Activated CD8-positive, alpha-beta memory T cell treated with anti-CD3 and anti-CD28 coated beads, Interleukin-2, amount 50 U/mL, for 24 hours (primary cell): ENCODE data around the gene FBXO21.
A peak's percentile ranks its signal among the peaks of the same experiment; 100 is the strongest.

ENCODE experiments used
- DNase-seq: peaks from one replicate; pipeline ENCODE4 v3.0.0-alpha.2; 2020; ENCODE audit errors: extremely low read depth

Gene FBXO21

GRCh38 chr12:117140397-117141096 is 49.7 kb downstream of the FBXO21 start:
- DNase-seq = no peak

- no peak for DNase-seq
Measured at GRCh38 chr12:117139025-117139717, 51.1 kb downstream of the FBXO21 start.

GRCh38 chr12:117134721-117135120 is 55.5 kb downstream of the FBXO21 start:
- no peak for DNase-seq

GRCh38 chr12:117134059-117134458 is 56.2 kb downstream of the FBXO21 start:
- DNase-seq = peak; percentile 27

- DNase-seq = no peak
Measured at GRCh38 chr12:117130801-117131200, 59.5 kb downstream of the FBXO21 start.

GRCh38 chr12:117129391-117129790 is 60.9 kb downstream of the FBXO21 start:
- DNase-seq = no peak

GRCh38 chr12:117127933-117128823 is 62.1 kb downstream of the FBXO21 start:
- no peak for DNase-seq

- no peak for DNase-seq
Measured at GRCh38 chr12:117126335-117126734, 63.9 kb downstream of the FBXO21 start.

- no peak for DNase-seq
Measured at GRCh38 chr12:117125767-117126166, 64.5 kb downstream of the FBXO21 start.

GRCh38 chr12:117125272-117125613 is 65.0 kb downstream of the FBXO21 start:
- no peak for DNase-seq

GRCh38 chr12:117124421-117125271 is 65.6 kb downstream of the FBXO21 start:
- DNase-seq = no peak

GRCh38 chr12:117121441-117121840 is 68.8 kb downstream of the FBXO21 start:
- no peak for DNase-seq

- DNase-seq = no peak
Measured at GRCh38 chr12:117120787-117121186, 69.5 kb downstream of the FBXO21 start.

- DNase-seq = no peak
Measured at GRCh38 chr12:117119592-117120198, 70.6 kb downstream of the FBXO21 start.

GRCh38 chr12:117118838-117119591 is 71.3 kb downstream of the FBXO21 start:
- DNase-seq = no peak

- no peak for DNase-seq
Measured at GRCh38 chr12:117114784-117115183, 75.5 kb downstream of the FBXO21 start.

- DNase-seq = no peak
Measured at GRCh38 chr12:117113231-117113630, 77.0 kb downstream of the FBXO21 start.

- DNase-seq = no peak
Measured at GRCh38 chr12:117111821-117112595, 78.3 kb downstream of the FBXO21 start.

- no peak for DNase-seq
Measured at GRCh38 chr12:117111386-117111785, 78.9 kb downstream of the FBXO21 start.
